GM08714 (cell line): ENCODE measurements around the gene PKN1.
"Not testable (repeated sequence)": the region's sequence is repeated elsewhere in the genome, so short reads cannot be mapped to it uniquely, and the experiment has no call there.

Experiments
- H3K4me3 ChIP-seq: fragments of 200-500 bp; sonication (Bioruptor generic); 2 replicates; pipeline ENCODE4 v1.5.1; 2014; ENCODE audit warnings: mild to moderate bottlenecking, low read length, inconsistent platforms
- ZNF274 ChIP-seq: IDR thresholded peaks from 2 replicates; pipeline ENCODE4 v1.6.1; 2012; ENCODE audit warnings: mild to moderate bottlenecking, low read depth, low read length

The PKN1 gene

GRCh38 chr19:14432791-14433553 lies at the start of gene PKN1:
Gene PKN1, plus strand, starts transcription at chr19:14433306. Its CDS starts 216 bp downstream, at chr19:14433522.
- TF ChIP-seq ZNF274, result no peak
- H3K4me3 ChIP-seq, result peak within 1 kb of the TSS; percentile 82

- TF ChIP-seq ZNF274, result no peak
- H3K4me3 ChIP-seq, result peak overlapping the region; percentile 83; the same call in 1 of the 2 replicates
Measured at GRCh38 chr19:14383661-14384555, 49.2 kb upstream of the PKN1 start.

- H3K4me3 ChIP-seq, result peak overlapping the region; percentile 83; the same call in 1 of the 2 replicates
- TF ChIP-seq ZNF274, result no peak
Measured at GRCh38 chr19:14385492-14385891, 47.6 kb upstream of the PKN1 start.

GRCh38 chr19:14390548-14390947 lies 42.6 kb upstream of the PKN1 start:
- H3K4me3 ChIP-seq, result no peak overlapping the region
- no peak for TF ChIP-seq ZNF274

- TF ChIP-seq ZNF274, result no peak
Measured at GRCh38 chr19:14391156-14391821, 41.8 kb upstream of the PKN1 start.

GRCh38 chr19:14393329-14393728 lies 39.8 kb upstream of the PKN1 start:
- no peak overlapping the region for H3K4me3 ChIP-seq
- TF ChIP-seq ZNF274, result no peak

More at GRCh38 chr19:14391156-14391821, 41.8 kb upstream of the PKN1 start:
- no peak overlapping the region for H3K4me3 ChIP-seq

- no peak for TF ChIP-seq ZNF274
Measured at GRCh38 chr19:14394167-14394566, 38.9 kb upstream of the PKN1 start.

GRCh38 chr19:14395262-14395661 lies 37.8 kb upstream of the PKN1 start:
- no peak for TF ChIP-seq ZNF274
- no peak overlapping the region for H3K4me3 ChIP-seq

More at GRCh38 chr19:14394167-14394566, 38.9 kb upstream of the PKN1 start:
- H3K4me3 ChIP-seq, result no peak overlapping the region

- no peak for TF ChIP-seq ZNF274
- H3K4me3 ChIP-seq, result no peak overlapping the region
Measured at GRCh38 chr19:14395710-14396336, 37.3 kb upstream of the PKN1 start.

GRCh38 chr19:14396730-14397129 lies 36.4 kb upstream of the PKN1 start:
- H3K4me3 ChIP-seq, result not testable (repeated sequence)

- H3K4me3 ChIP-seq, result not testable (repeated sequence)
Measured at GRCh38 chr19:14397168-14397567, 35.9 kb upstream of the PKN1 start.

- H3K4me3 ChIP-seq, result no peak overlapping the region
- TF ChIP-seq ZNF274, result no peak
Measured at GRCh38 chr19:14400951-14401431, 32.1 kb upstream of the PKN1 start.

GRCh38 chr19:14401468-14402195 lies 31.5 kb upstream of the PKN1 start:
- no peak for TF ChIP-seq ZNF274
- no peak overlapping the region for H3K4me3 ChIP-seq
